DMS 273 (cell line): ENCODE results near the gene PRSS3.
"Not testable (repeated sequence)": the region's sequence is repeated elsewhere in the genome, so short reads cannot be mapped to it uniquely, and the experiment has no call there.

ENCODE experiments used
- DNase-seq: peaks from one replicate; lab custom pipeline; 2025; ENCODE audit not compliant: unreplicated experiment; lab: John Stamatoyannopoulos, UW

Gene PRSS3

GRCh38 chr9:33795281-33795680, at the start of gene PRSS3:
Gene PRSS3 (plus strand): TSS chr9:33795561. CDS start chr9:33795574, 13 bp downstream.
- DNase-seq = no peak

- DNase-seq = no peak
These were observed 46.6 kb upstream of the PRSS3 start for GRCh38 chr9:33748633-33749304.

GRCh38 chr9:33749305-33749654, 46.1 kb upstream of the PRSS3 start:
- DNase-seq = not testable (repeated sequence)

GRCh38 chr9:33750307-33750838, 45.0 kb upstream of the PRSS3 start:
- DNase-seq = peak; percentile 43

DNA sequence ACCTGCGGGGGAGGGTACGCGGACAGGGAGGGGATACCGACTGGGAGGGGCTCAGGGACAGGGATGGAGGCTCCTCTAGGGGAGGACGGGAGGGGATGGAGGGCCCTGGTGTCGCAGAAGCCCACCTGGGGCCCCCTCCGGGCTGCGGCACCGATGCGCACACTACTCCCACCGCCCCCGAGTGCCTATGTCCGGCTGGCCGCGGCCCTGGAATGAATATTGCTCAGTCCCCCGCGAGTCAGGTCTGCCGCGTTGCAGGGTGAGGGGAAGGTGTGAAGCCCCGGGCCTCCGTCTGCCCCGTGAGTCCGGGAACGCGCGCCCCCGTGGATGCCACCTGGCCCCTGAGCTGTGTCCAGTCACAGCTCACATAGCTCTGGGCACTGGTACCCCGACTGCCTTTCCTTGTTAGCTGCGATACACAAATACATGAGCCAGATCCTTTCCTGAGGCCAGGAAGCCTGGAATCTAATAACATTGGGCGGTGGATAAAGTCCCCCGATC, 44.5 kb upstream of the PRSS3 start:
- DNase-seq = no peak

GRCh38 chr9:33751536-33752129, 43.7 kb upstream of the PRSS3 start:
- DNase-seq = no peak

DNA sequence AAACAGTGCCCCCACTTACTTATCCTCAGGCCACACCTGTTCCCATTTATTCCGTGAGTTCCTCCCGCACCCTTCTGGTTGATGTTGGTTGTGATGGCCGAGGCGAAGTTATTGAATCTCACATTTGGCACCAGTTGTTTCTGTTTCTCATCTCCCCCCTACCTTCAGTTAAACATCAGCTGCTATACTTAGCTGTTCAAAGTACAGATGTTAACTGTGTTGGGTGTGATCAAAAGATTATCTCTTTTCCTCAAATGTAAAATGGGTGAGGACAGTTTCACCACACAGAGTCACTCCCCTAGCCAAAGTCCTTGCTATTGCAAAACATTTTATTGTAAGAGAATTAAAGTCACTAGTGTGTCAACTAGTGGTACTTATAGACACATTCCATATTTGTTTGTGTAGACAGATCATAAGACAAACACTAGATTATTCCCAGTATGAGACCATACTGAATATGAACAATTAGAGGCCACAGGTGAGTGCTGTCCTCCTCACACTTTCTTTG, 43.2 kb upstream of the PRSS3 start:
- no peak for DNase-seq

- DNase-seq = not testable (repeated sequence)
These were observed 42.6 kb upstream of the PRSS3 start for GRCh38 chr9:33752789-33753188.

DNA sequence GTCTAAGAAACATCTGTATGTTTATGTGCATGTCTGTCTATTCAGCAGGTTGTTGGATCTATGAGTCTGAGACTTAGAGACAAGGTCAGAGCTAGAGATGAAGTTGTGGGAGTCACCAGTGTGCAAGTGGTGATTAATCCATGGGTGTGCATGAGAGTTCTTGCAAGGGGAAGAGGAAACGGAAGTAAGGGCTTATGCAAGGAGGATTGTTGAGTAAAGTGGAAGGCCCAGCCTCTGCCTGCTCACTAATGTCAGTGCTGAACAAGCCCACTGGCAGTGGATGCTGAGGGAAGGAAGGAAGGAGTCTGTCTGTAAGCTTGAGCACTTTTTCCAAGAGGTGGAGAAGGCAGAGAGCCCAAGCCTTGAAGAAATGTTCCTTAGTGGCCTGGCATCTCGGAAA, 35.7 kb upstream of the PRSS3 start:
- not testable (repeated sequence) for DNase-seq

- no peak for DNase-seq
These were observed 33.0 kb upstream of the PRSS3 start for GRCh38 chr9:33762343-33762742.

DNA sequence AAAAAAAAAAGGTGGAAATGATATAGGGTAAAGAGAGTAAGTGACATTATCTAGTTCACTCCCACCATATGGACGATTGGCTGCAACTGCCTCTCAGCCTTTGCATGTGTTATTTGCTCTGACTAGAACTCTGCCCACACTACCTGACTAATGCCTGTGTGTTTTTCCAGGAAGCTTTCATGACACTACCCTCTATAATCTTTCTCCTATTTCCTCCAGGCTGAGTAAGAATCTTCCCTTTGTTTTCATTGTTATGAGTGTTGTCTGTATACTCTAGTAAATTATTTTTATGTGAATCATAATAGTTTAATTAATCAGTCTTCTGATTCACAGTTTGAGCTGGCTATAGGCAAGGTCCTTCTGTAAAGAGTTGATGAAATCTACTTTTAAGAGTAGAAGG, 31.7 kb upstream of the PRSS3 start:
- not testable (repeated sequence) for DNase-seq

DNA sequence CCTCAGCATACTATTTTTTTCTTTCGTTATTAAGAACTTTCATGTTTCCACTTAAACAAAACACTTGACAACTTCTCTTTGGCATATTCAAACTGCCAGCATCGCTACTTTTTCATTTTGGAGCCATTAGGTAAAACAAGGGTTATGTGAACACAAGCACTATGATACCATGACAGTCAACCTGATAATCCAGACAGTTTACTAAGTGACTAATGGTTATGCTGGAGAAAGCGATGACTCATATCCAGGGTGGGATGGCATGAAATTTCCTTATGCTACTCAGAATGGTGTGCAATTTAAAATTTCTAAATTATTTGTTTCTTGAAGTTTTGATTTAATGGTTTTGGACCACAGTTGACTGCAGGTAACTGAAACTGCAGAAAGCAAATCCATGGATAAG, 29.9 kb upstream of the PRSS3 start:
- DNase-seq = no peak

DNA sequence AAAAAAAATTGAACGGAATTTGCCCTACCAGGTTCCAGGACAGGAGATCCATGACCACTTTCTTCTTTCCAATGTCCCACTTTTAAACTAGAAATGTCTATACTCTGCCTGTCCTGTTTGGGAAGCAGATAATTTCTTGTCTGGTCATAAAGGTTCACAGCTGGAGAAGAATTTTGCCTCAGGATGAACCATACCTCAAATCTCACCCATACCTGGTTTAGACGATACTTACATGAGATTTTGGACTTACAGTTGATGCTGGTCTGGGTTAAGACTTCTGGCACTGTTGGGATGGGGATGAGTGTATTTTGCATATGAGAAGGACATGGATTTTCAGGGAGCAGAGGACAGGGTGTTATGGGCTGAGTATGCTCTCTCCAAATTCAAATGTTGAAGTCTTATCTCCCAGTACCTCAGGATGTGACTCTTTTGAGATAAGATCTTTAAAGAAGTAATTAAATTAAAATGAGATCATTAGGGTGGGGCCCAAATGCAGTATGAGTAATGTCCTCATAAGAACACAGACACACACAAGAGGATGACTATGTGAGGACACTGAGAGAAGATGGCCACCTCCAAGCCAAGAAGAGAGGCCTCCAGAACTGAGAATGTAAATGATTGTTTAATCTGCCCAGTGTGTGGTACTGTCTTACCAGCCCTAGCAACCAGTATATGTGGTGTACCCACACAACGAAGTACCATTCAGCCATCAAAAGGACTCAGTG, 25.0 kb upstream of the PRSS3 start:
- not testable (repeated sequence) for DNase-seq

DNA sequence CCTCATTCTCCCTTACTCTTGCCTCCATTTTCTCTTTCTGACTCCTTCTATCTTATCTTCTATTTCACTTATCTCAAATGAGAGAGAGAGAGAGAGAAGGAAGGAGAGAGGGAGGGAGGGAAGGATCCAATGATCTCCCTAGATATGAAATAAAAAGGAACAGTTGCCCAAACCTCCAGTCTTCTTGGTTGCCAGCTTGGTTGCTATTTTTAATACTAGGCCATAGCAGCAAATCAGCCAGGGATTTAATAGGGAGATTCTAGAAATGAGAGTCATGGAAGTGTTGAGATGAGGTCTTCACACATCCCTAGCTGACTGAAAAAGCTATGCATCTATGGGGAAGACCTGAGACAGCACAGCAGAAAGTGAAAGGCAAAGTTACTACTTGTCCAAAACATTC, 22.2 kb upstream of the PRSS3 start:
- DNase-seq = not testable (repeated sequence)

GRCh38 chr9:33774074-33774659, 21.2 kb upstream of the PRSS3 start:
- DNase-seq = not testable (repeated sequence)

GRCh38 chr9:33776578-33776977, 18.8 kb upstream of the PRSS3 start:
- DNase-seq = no peak

DNA sequence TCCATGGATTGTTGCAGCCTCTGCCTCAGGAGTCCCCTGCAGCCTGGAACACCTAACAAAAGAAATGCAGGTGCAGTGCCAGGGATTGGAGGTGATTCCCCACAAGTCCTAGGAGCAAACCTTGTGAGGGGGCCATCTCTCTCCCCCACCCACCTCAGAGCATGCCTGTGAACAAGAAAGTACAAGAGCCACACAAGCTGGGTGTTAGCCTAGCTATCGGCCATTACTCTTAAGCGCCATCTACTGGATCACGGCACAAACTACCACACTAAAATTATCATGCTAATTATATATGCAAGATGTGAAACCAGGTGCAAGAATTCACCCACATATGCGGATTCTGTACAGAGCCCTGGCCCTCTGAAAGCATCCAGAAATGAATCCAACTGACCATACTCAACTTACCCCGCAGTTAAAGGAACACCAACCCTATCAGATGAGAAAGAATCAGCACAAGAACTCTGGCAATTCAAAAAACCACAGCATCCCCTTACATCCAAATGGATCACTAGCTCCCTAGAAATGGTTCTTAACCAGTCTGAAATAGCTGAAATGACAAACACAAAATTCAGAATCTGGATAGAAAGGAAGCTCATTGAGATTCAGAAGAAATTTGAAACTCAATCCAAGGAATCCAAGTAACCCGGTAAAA, 16.5 kb upstream of the PRSS3 start:
- DNase-seq = peak; percentile 81

- no peak for DNase-seq
These were observed 15.1 kb upstream of the PRSS3 start for GRCh38 chr9:33780276-33780675.

GRCh38 chr9:33781736-33782135, 13.6 kb upstream of the PRSS3 start:
- DNase-seq = no peak

DNA sequence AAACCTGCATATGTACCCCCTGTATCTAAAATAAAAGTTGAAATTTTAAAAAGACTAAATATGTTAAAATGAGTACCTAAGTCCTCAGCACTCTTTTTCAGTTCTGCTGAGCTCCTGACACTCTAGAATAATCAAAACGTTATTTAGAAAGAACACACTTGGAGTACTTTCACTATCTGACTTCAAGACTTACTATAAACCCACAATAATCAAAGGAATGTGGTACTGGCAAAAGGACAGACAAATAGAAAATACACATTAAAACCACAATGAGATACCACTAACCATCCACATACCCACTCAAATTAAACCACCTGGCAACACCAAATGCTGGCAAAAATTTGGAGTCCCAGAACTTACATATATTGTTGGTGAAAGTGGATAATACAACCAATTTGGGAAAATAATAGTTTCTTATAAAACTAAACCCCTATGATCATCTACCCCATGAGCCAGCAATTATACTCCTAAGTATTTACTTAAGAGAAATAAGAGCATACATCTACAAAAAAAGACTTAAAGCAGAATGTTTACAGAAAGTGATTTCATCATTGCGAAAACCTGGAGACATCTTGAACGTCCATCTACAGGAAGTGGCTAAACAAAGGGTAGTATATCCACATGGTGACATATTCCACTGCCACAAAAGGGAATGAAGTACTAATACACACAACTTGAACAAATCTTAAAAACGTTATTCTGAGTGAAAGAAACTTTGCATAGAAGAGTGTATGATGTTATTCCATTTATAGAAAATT, 12.8 kb upstream of the PRSS3 start:
- DNase-seq = no peak
